Measurements from ENCODE around the gene DLX6.

Gene DLX6

GRCh38 chr7:97005183-97006054 lies at the start of gene DLX6:
DLX6 (plus strand) TSS chr7:97005553; CDS start chr7:97005978, 425 bp downstream.
- DNase-seq (ENCODE audit: low read depth in 3 of 3) = no peak

GRCh38 chr7:96959135-96959534 lies 46.2 kb upstream of the DLX6 start:
- DNase-seq (ENCODE audit: low read depth in 3 of 3) = no peak

GRCh38 chr7:96962221-96962885 lies 43.0 kb upstream of the DLX6 start:
- no peak for DNase-seq (ENCODE audit: low read depth in 3 of 3)

GRCh38 chr7:96968981-96969380 lies 36.4 kb upstream of the DLX6 start:
- no peak for DNase-seq (ENCODE audit: low read depth in 3 of 3)

- DNase-seq (ENCODE audit: low read depth in 3 of 3) = no peak
Measured at GRCh38 chr7:96970739-96971138, 34.6 kb upstream of the DLX6 start.

GRCh38 chr7:96973986-96974385 lies 31.4 kb upstream of the DLX6 start:
- DNase-seq (ENCODE audit: low read depth in 3 of 3) = no peak

GRCh38 chr7:96976106-96976505 lies 29.2 kb upstream of the DLX6 start:
- DNase-seq (ENCODE audit: low read depth in 3 of 3) = no peak

GRCh38 chr7:96977445-96977844 lies 27.9 kb upstream of the DLX6 start:
- DNase-seq (ENCODE audit: low read depth in 3 of 3) = no peak

- DNase-seq (ENCODE audit: low read depth in 3 of 3) = no peak
Measured at GRCh38 chr7:96979551-96980276, 25.6 kb upstream of the DLX6 start.

GRCh38 chr7:96982586-96982985 lies 22.8 kb upstream of the DLX6 start:
- DNase-seq (ENCODE audit: low read depth in 3 of 3) = no peak

- DNase-seq (ENCODE audit: low read depth in 3 of 3) = no peak
Measured at GRCh38 chr7:96985992-96986391, 19.4 kb upstream of the DLX6 start.

GRCh38 chr7:96986901-96987300 lies 18.5 kb upstream of the DLX6 start:
- DNase-seq (ENCODE audit: low read depth in 3 of 3) = no peak

GRCh38 chr7:96987719-96988118 lies 17.6 kb upstream of the DLX6 start:
- DNase-seq (ENCODE audit: low read depth in 3 of 3) = no peak

GRCh38 chr7:96989241-96989858 lies 16.0 kb upstream of the DLX6 start:
- DNase-seq (ENCODE audit: low read depth in 3 of 3) = no peak

GRCh38 chr7:96989859-96990317 lies 15.5 kb upstream of the DLX6 start:
- no peak for DNase-seq (ENCODE audit: low read depth in 3 of 3)

GRCh38 chr7:96991546-96992191 lies 13.7 kb upstream of the DLX6 start:
- DNase-seq (ENCODE audit: low read depth in 3 of 3) = no peak

- no peak for DNase-seq (ENCODE audit: low read depth in 3 of 3)
Measured at GRCh38 chr7:96992192-96993005, 13.0 kb upstream of the DLX6 start.

- DNase-seq (ENCODE audit: low read depth in 3 of 3) = no peak
Measured at GRCh38 chr7:96993094-96993865, 12.1 kb upstream of the DLX6 start.

GRCh38 chr7:96993980-96994379 lies 11.4 kb upstream of the DLX6 start:
- DNase-seq (ENCODE audit: low read depth in 3 of 3) = no peak

Measured in stimulated activated CD4-positive, alpha-beta T cell treated with anti-CD3 and anti-CD28 coated beads, TNF-alpha, amount 100 ng/mL, for 4 hours (primary cell).